ENCODE results near the gene FAM177B.
"Not testable (repeated sequence)": the region's sequence is repeated elsewhere in the genome, so short reads cannot be mapped to it uniquely, and the experiment has no call there.

FAM177B gene

GRCh38 chr1:222741630-222742457 is 4.8 kb downstream of the FAM177B start:
- DNase-seq: not testable (repeated sequence)

GRCh38 chr1:222749927-222750326 is 12.9 kb downstream of the FAM177B start:
- DNase-seq: no peak

- DNase-seq: no peak
These were observed 13.6 kb downstream of the FAM177B start for GRCh38 chr1:222750651-222751050.

- no peak for DNase-seq
These were observed 14.3 kb downstream of the FAM177B start for GRCh38 chr1:222751255-222751654.

GRCh38 chr1:222754366-222755139 is 17.6 kb downstream of the FAM177B start:
- no peak for DNase-seq

GRCh38 chr1:222757646-222758268 is 20.8 kb downstream of the FAM177B start:
- DNase-seq: no peak

- no peak for DNase-seq
These were observed 22.5 kb downstream of the FAM177B start for GRCh38 chr1:222759451-222760035.

GRCh38 chr1:222761083-222761482 is 24.1 kb downstream of the FAM177B start:
- no peak for DNase-seq

- not testable (repeated sequence) for DNase-seq
These were observed 25.2 kb downstream of the FAM177B start for GRCh38 chr1:222762178-222762577.

GRCh38 chr1:222767152-222767571 is 30.2 kb downstream of the FAM177B start:
- DNase-seq: no peak

- DNase-seq: no peak
These were observed 31.6 kb downstream of the FAM177B start for GRCh38 chr1:222768592-222768991.

GRCh38 chr1:222769181-222769580 is 32.2 kb downstream of the FAM177B start:
- no peak for DNase-seq

GRCh38 chr1:222769971-222770620 is 33.1 kb downstream of the FAM177B start:
- no peak for DNase-seq

- peak; percentile 13 for DNase-seq
These were observed 36.0 kb downstream of the FAM177B start for GRCh38 chr1:222772996-222773379.

GRCh38 chr1:222777463-222777862 is 40.5 kb downstream of the FAM177B start:
- DNase-seq: no peak

GRCh38 chr1:222777977-222778376 is 41.0 kb downstream of the FAM177B start:
- DNase-seq: no peak

- DNase-seq: no peak
These were observed 44.2 kb downstream of the FAM177B start for GRCh38 chr1:222781251-222781650.

GRCh38 chr1:222783051-222783450 is 46.0 kb downstream of the FAM177B start:
- DNase-seq: no peak

- DNase-seq: no peak
These were observed 47.4 kb downstream of the FAM177B start for GRCh38 chr1:222784371-222784770.

GRCh38 chr1:222784916-222785315 is 47.9 kb downstream of the FAM177B start:
- DNase-seq: no peak

GRCh38 chr1:222785529-222785928 is 48.5 kb downstream of the FAM177B start:
- no peak for DNase-seq

- DNase-seq: no peak
These were observed 49.1 kb downstream of the FAM177B start for GRCh38 chr1:222786121-222786520.

- DNase-seq: no peak
These were observed 50.7 kb downstream of the FAM177B start for GRCh38 chr1:222787729-222788128.
